Measurements from ENCODE around the gene CHL1. TPM values are rescaled to one million over a fixed set of nuclear protein-coding genes. Genes with fewer than 3 reads are reported as not detected.

The CHL1 gene
- total and polyA plus RNA-seq, 8 donors = 0.23 to 3.4 (median 2.0) TPM

DNA sequence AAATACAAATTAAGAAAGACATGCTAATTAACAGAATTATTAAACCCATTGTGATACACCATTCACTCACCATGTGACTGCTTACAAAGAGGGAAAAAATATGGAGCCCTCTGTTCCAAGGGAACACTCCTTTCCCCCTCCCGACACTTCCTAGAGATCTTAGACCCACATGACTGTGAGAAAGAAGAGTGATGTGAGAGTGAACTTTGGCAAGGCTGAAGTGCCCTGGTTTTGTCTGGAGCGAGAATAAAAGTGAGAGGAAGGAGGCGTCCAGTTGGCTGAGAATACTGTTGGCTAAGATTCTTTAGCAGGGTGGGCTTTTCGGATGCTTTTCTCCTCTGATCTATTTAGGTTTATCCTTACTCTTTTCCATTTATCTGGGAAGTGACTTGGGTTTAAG lies 14.1 kb downstream of the CHL1 start:
- WGBS, 2 donors = 70 to 76% methylated on average over 4 of the region's 4 CpGs
- Histone ChIP-seq H3K4me1 (no peaks in the 10 kb centered on the region), H3K9me3 (no peaks in the 10 kb centered on the region), H3K27ac (no peak overlapping the region), H3K36me3 (no peaks in the 10 kb centered on the region), H3K4me3 (no peak overlapping the region), H3K27me3 (no peaks in the 10 kb centered on the region)
- ATAC-seq (no peak), DNase-seq (no peak), FAIRE-seq (no peak)
- intact Hi-C loops (cut with DNase I) = no loop called here
- TF ChIP-seq, protein P1, sequence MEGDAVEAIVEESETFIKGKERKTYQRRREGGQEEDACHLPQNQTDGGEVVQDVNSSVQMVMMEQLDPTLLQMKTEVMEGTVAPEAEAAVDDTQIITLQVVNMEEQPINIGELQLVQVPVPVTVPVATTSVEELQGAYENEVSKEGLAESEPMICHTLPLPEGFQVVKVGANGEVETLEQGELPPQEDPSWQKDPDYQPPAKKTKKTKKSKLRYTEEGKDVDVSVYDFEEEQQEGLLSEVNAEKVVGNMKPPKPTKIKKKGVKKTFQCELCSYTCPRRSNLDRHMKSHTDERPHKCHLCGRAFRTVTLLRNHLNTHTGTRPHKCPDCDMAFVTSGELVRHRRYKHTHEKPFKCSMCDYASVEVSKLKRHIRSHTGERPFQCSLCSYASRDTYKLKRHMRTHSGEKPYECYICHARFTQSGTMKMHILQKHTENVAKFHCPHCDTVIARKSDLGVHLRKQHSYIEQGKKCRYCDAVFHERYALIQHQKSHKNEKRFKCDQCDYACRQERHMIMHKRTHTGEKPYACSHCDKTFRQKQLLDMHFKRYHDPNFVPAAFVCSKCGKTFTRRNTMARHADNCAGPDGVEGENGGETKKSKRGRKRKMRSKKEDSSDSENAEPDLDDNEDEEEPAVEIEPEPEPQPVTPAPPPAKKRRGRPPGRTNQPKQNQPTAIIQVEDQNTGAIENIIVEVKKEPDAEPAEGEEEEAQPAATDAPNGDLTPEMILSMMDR (IDR thresholded peaks at IDR 0.05) = no peak

DNA sequence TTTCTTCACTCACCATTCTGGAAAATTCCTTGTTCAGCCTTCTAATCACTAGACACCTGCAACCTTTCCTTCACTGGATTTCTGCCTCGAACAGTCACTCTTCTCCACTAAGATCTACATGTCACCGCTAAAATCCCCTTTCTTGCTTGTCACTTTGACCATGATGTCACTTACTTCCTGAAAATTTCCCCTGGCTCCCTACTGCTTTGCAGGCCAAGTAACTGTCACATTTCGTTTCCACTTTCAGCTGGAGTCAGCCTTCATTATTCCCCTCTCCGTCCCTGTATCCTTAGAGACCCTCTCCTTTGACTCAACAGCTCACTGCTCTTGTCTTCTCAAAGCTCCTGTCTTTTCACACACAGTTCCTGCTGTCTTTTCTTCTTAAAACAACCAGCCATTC lies 15.9 kb downstream of the CHL1 start:
- 47 to 64% methylated on average over 4 of the region's 4 CpGs for WGBS, 2 donors
- intact Hi-C loops (cut with DNase I) = no loop called here
- Histone ChIP-seq H3K36me3 (no peaks in the 10 kb centered on the region), H3K4me1 (no peaks in the 10 kb centered on the region), H3K9me3 (no peaks in the 10 kb centered on the region), H3K27ac (no peak overlapping the region), H3K27me3 (no peaks in the 10 kb centered on the region), H3K4me3 (no peak overlapping the region)
- no peak for ATAC-seq
- TF ChIP-seq, protein P1 (IDR thresholded peaks at IDR 0.05) = no peak
- no peak for FAIRE-seq
- no peak for DNase-seq

DNA sequence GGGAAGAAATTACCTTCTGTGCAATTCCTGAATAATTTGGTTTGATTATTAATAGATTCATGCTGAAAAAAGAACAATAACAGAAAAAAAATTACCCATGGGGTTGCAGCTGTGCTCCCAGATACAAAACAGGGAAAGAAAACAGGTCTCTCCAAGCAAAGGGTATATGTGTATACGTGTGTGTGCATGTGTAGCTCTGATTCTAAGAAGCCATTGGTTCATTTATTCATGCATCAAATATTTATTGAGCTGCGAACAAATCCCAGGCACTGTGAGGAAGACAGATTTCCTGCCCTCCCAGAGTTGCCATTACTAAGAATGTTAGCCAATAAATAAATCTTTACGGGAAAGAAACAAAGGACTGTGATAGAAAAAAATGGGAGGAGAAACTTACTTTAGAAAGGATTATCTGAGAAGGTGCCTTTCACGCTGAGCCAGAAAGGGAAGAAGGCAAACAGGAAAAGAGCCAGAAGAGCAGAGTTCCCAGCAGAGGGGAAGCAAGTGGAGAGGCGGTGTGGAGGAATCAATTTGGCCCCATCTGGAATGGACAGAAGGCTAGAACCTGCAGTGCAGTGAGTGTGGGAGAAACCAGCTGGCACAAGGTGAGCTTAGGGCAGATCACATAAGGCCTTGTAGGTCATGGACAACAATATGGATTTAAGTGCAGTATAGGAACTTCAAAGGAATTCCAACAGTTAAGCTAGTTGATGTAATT lies 20.7 kb downstream of the CHL1 start:
- WGBS, 2 donors = 36 to 38% methylated on average over 5 of the region's 5 CpGs
- Histone ChIP-seq H3K4me1 (no peaks in the 10 kb centered on the region), H3K4me3 (no peak overlapping the region), H3K9me3 (no peaks in the 10 kb centered on the region), H3K27me3 (no peaks in the 10 kb centered on the region), H3K36me3 (no peaks in the 10 kb centered on the region), H3K27ac (no peak overlapping the region)
- FAIRE-seq = no peak
- intact Hi-C loops (cut with DNase I) = no loop called here
- ATAC-seq = no peak
- TF ChIP-seq, protein P1 (IDR thresholded peaks at IDR 0.05) = no peak
- no peak for DNase-seq

DNA sequence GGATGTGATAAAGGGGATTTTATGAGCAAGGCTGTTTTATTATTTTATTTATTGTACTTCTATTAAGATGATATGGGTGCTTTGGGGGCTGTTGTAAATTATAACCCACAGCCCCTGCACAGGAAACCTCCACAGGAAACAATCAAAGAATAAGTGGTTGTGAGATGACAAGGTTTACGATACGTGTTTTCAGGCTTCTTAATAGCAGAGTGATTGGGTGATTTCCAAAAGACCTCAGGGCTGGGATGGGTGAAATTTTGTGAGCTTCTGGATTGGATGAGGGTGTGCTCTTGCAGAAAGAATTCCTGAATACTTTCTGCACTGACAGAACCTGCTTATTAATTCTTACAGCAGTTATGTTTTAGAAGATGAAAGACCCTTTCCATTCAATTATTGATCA lies 21.4 kb downstream of the CHL1 start:
- H3K36me3 ChIP-seq = no peaks in the 10 kb centered on the region
- no peak overlapping the region for H3K4me3 ChIP-seq
- no peaks in the 10 kb centered on the region for H3K9me3 ChIP-seq
- intact Hi-C loops (cut with DNase I) = no loop called here
- FAIRE-seq (no peak), ATAC-seq (no peak), DNase-seq (no peak)
- no peaks in the 10 kb centered on the region for H3K27me3 ChIP-seq
- H3K4me1 ChIP-seq = no peaks in the 10 kb centered on the region
- H3K27ac ChIP-seq = no peak overlapping the region
- TF ChIP-seq, protein P1 (IDR thresholded peaks at IDR 0.05) = no peak
- WGBS, 2 donors = 72 to 76% methylated on average over 2 of the region's 2 CpGs

DNA sequence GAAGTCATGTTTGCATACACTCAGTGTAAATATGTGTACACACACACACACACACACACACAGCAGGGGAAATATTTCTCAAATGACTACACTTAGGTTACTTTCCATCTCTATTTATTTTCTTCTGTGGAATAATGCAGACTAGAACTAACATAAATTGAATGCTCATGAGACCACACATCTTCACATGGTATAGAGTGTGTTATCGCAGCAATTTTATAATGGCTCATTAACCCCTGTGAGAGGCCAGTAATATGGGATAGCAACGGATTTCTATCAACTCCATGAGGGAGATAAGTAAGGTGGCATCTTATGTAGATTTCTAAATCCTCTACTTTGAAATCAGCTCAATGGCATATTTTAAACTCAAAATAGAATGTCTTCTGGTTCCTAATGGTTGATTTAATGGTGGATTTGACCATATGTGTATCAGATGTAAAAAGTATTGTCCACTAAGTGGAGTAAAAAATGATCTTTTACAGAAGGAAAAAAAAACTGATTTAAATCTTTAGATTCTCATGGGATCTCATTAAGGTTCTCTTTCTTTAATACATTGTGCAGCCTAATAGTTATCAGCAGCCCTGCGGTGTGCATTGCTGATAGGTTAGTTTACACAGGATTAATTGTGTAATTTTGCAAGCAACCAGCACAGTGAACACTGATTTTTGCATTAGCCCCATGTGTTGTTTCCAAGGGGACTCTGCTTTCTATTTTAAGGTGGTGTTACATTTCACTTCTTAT lies 32.0 kb downstream of the CHL1 start:
- no peaks in the 10 kb centered on the region for H3K4me1 ChIP-seq
- H3K27me3 ChIP-seq = no peaks in the 10 kb centered on the region
- H3K4me3 ChIP-seq = no peak overlapping the region
- H3K27ac ChIP-seq = no peak overlapping the region
- no peak for DNase-seq
- TF ChIP-seq, protein P1 (IDR thresholded peaks at IDR 0.05) = no peak
- intact Hi-C loops (cut with DNase I) = no loop called here
- H3K36me3 ChIP-seq = no peaks in the 10 kb centered on the region
- H3K9me3 ChIP-seq = no peaks in the 10 kb centered on the region
- ATAC-seq = no peak
- FAIRE-seq = no peak
- 38 to 47% methylated on average over 3 of the region's 3 CpGs for WGBS, 2 donors
